Stomach (tissue), 9 donors: ENCODE results near the gene PDK3. TPM values are rescaled to one million over a fixed set of nuclear protein-coding genes. Genes with fewer than 3 reads are reported as not detected.

Source experiments
- DNase-seq, 2 donors: peaks; one replicate each; pipeline versions ENCODE4 v3.0.0 to v3.0.0-alpha.2; 2013 to 2019
- H3K27ac ChIP-seq, 5 donors: fragments of 200-600 bp in 4 of 5; sonication (generic) in 4 of 5; one replicate each; pipeline ENCODE4 v1.5.1; 2013 to 2019; ENCODE audit warnings: mild to moderate bottlenecking in 1 of 5, moderate library complexity in 1 of 5
- H3K27me3 ChIP-seq, 3 donors: fragments of 200-600 bp; sonication (generic); one replicate each; pipeline ENCODE4 v1.5.1; 2017 to 2019; ENCODE audit warnings: mixed run types in 1 of 3
- H3K36me3 ChIP-seq, 4 donors: fragments of 200-600 bp; sonication (generic); 1 replicate in 3 of 4; 2 replicates in 1 of 4; pipeline ENCODE4 v1.5.1; 2016 to 2019
- H3K4me1 ChIP-seq, 4 donors: fragments of 200-600 bp; sonication (generic); one replicate each; pipeline ENCODE4 v1.5.1; 2016 to 2019
- H3K4me3 ChIP-seq, 4 donors: fragments of 200-600 bp; sonication (generic) in 3 of 4; one replicate each; pipeline ENCODE4 v1.5.1; 2016 to 2019; ENCODE audit warnings: mild to moderate bottlenecking in 1 of 4
- H3K9me3 ChIP-seq, 4 donors: fragments of 200-600 bp; sonication (generic); one replicate each; pipeline ENCODE4 v1.5.1; 2016 to 2019
- EP300 ChIP-seq: sonication (generic); formaldehyde crosslinking; IDR thresholded peaks from one replicate; pipeline ENCODE4 v1.6.1; 2017; ENCODE audit warnings: antibody characterized with exemption
- POLR2A ChIP-seq, 4 donors: fragments of 450-650 bp; IDR thresholded peaks; one replicate each; pipeline ENCODE4 v1.6.1; 2016; ENCODE audit warnings: antibody characterized with exemption in 4 of 4, control low read depth in 2 of 4, mild to moderate bottlenecking in 1 of 4, moderate library complexity in 1 of 4
- POLR2AphosphoS5 ChIP-seq, 3 donors: sonication (generic); formaldehyde crosslinking; IDR thresholded peaks; one replicate each; pipeline ENCODE4 v1.6.1; 2016; ENCODE audit warnings: antibody characterized with exemption in 3 of 3
- WGBS, 5 donors: extraction: QIAGEN DNeasy Blood & Tissue Kit in 3 of 5; methylation state at CpG; one replicate each; pipeline versions ENCODE4 v1.1.5 to v1.1.7; 2013 to 2018; 5-methylcytosine and 5-hydroxymethylcytosine counted together
- intact Hi-C: fragments of 100-400 bp; cut with DNase I; formaldehyde crosslinking; loops from one replicate; pipeline ENCODE4 v1.15.1; 2023; ENCODE audit warnings: low total_unique reads
- polyA plus RNA-seq, 3 donors: library from polyadenylated mRNA; stranded (reverse); fragments of 200-250 nt; gene quantifications; one replicate each; pipeline ENCODE4 v1.2.3, GENCODE V29; 2013
- total RNA-seq, 5 donors: library from RNA; depleted of rRNA; stranded (reverse); fragments of >200 nt; gene quantifications; one replicate each; pipeline versions ENCODE4 v1.1.0 to v1.2.3, GENCODE V29; 2014 to 2016
- TF ChIP-seq, protein P1 (sequence below), 7 experiments: fragments of 450-650 bp in 4 of 7; fragments of 200-600 bp in 3 of 7; sonication (generic) in 3 of 7; IDR thresholded peaks; one replicate each; pipeline ENCODE4 v1.5.1; 2016 to 2019; ENCODE audit warnings: antibody characterized with exemption in 7 of 7, control low read depth in 2 of 7, mild to moderate bottlenecking in 1 of 7
- donor health status: healthy with polysubstance abuse.
- donor health status: Bipolar disorder and iron deficiency.
- donor health status: healthy.

Gene PDK3
- total and polyA plus RNA-seq, 8 donors = 0.29 to 81.1 (median 5.1) TPM

- Histone ChIP-seq H3K9me3 (no peaks in the 10 kb centered on the region), H3K4me3 (no peak overlapping the region), H3K27ac (peak overlapping the region in 3 of 5 donors; percentile 11 to 60 (median 33)), H3K4me1 (peaks cover 0 to 21% (median 11%) of the 10 kb centered on the region in 4 donors), H3K27me3 (no peaks in the 10 kb centered on the region), H3K36me3 (peaks cover 0 to 5% (median 0%) of the 10 kb centered on the region in 4 donors)
- no peak for TF ChIP-seq EP300
- TF ChIP-seq, protein P1, sequence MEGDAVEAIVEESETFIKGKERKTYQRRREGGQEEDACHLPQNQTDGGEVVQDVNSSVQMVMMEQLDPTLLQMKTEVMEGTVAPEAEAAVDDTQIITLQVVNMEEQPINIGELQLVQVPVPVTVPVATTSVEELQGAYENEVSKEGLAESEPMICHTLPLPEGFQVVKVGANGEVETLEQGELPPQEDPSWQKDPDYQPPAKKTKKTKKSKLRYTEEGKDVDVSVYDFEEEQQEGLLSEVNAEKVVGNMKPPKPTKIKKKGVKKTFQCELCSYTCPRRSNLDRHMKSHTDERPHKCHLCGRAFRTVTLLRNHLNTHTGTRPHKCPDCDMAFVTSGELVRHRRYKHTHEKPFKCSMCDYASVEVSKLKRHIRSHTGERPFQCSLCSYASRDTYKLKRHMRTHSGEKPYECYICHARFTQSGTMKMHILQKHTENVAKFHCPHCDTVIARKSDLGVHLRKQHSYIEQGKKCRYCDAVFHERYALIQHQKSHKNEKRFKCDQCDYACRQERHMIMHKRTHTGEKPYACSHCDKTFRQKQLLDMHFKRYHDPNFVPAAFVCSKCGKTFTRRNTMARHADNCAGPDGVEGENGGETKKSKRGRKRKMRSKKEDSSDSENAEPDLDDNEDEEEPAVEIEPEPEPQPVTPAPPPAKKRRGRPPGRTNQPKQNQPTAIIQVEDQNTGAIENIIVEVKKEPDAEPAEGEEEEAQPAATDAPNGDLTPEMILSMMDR (IDR thresholded peaks at IDR 0.05) = peak in 1 of 7 experiments; percentile 27
- DNase-seq = peak in 1 of 2 donors; percentile 50
- intact Hi-C loops = no loop called here
- WGBS, 5 donors = 36 to 70% (median 56%) methylated on average over 5 of the region's 5 CpGs
Measured at GRCh38 chrX:24498181-24498580, 33.1 kb downstream of the PDK3 start.

- Histone ChIP-seq H3K27me3 (no peaks in the 10 kb centered on the region), H3K27ac (peak overlapping the region in 3 of 5 donors; percentile 11 to 60 (median 33)), H3K36me3 (peaks cover 0 to 5% (median 0%) of the 10 kb centered on the region in 4 donors), H3K4me1 (peaks cover 0 to 19% (median 8%) of the 10 kb centered on the region in 4 donors), H3K9me3 (no peaks in the 10 kb centered on the region), H3K4me3 (no peak overlapping the region)
- no peak for TF ChIP-seq POLR2A (IDR thresholded peaks at IDR 0.05)
- no peak for TF ChIP-seq POLR2AphosphoS5 (IDR thresholded peaks at IDR 0.05)
- no peak for TF ChIP-seq EP300
- TF ChIP-seq, protein P1 (IDR thresholded peaks at IDR 0.05) = peak in 5 of 7 experiments; percentile 25 to 71 (median 53)
- peak in 1 of 2 donors; percentile 62 for DNase-seq
- WGBS, 5 donors = 15 to 35% (median 28%) methylated on average over 2 of the region's 2 CpGs
- intact Hi-C loops = no loop called here
Measured at GRCh38 chrX:24498975-24499374, 33.9 kb downstream of the PDK3 start.

GRCh38 chrX:24506082-24506481, 41.0 kb downstream of the PDK3 start:
- no peaks in the 10 kb centered on the region for H3K9me3 ChIP-seq
- H3K27ac ChIP-seq = no peak overlapping the region
- no peak for DNase-seq

GRCh38 chrX:24508375-24508774, 43.3 kb downstream of the PDK3 start:
- WGBS, 5 donors = 84 to 95% (median 91%) methylated on average over 8 of the region's 8 CpGs
- Histone ChIP-seq H3K4me1 (no peaks in the 10 kb centered on the region), H3K4me3 (no peak overlapping the region), H3K9me3 (no peaks in the 10 kb centered on the region), H3K36me3 (peaks cover 0 to 21% (median 3%) of the 10 kb centered on the region in 4 donors), H3K27me3 (no peaks in the 10 kb centered on the region), H3K27ac (no peak overlapping the region)
- no peak for TF ChIP-seq EP300
- TF ChIP-seq POLR2AphosphoS5 (IDR thresholded peaks at IDR 0.05) = no peak
- TF ChIP-seq POLR2A (IDR thresholded peaks at IDR 0.05) = no peak
- TF ChIP-seq, protein P1 (IDR thresholded peaks at IDR 0.05) = no peak
- intact Hi-C loops = loop anchor here (10.0 kb wide), 1 partner anchor 114 kb away; no protein-coding TSS in a partner anchor
- no peak for DNase-seq

More at GRCh38 chrX:24506082-24506481, 41.0 kb downstream of the PDK3 start:
- H3K4me3 ChIP-seq = no peak overlapping the region
- H3K4me1 ChIP-seq = no peaks in the 10 kb centered on the region
- intact Hi-C loops = loop anchor here (10.0 kb wide), 1 partner anchor 111 kb away; no protein-coding TSS in a partner anchor
- no peak for TF ChIP-seq POLR2A (IDR thresholded peaks at IDR 0.05)
- TF ChIP-seq, protein P1 (IDR thresholded peaks at IDR 0.05) = no peak
- peaks cover 0 to 22% (median 3%) of the 10 kb centered on the region in 4 donors for H3K36me3 ChIP-seq
- no peaks in the 10 kb centered on the region for H3K27me3 ChIP-seq
- WGBS, 5 donors = 30 to 69% (median 40%) methylated on average over 1 of the region's 1 CpG
